ENCODE data around the gene MTURN. TPM values are rescaled to one million over a fixed set of nuclear protein-coding genes. Genes with fewer than 3 reads are reported as not detected.

MTURN gene
- total and polyA plus RNA-seq, 2 donors (not counting 1 experiment from before 2014, with no cell fraction given) = 4.5 to 13.9 TPM

DNA sequence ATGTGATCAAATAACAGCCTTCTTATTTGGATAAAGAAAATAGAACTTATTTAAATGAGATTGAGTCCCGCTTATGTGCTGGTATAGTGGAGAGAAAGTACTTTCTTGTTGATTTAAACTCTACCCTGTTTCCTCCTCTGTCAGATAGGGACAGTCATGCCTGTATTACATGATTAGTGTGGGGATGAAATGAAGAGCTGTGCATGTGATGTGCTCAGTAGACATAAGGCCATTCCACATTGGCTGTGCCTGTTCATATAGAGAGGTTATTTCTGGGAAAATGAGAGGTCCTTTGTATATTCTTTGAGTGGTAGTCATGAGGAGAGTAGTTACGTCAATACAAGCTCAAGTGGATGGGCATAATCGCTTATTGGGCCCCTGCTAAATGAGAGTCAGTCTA, 5.7 kb downstream of the MTURN start:
- Histone ChIP-seq H3K4me2 (replicated peaks; ENCODE audit: low read depth, low read length, poor library complexity, severe bottlenecking) (no peak overlapping the region), H3K9me3 (ENCODE audit: control extremely low read depth in 1 of 3, control insufficient read depth in 2 of 3, insufficient read depth in 1 of 3, low read length in 2 of 3) (no peaks in the 10 kb centered on the region), H2AFZ (ENCODE audit: insufficient read depth, low read depth, low read length, poor library complexity, severe bottlenecking) (no peak overlapping the region), H4K20me1 (ENCODE audit: control insufficient read depth, insufficient read depth, low read length, poor library complexity, severe bottlenecking) (no peaks in the 10 kb centered on the region), H3K27me3 (replicated peaks in 1 of 4; ENCODE audit: control extremely low read depth in 1 of 4, control insufficient read depth in 3 of 4, insufficient read depth in 4 of 4, low read length in 3 of 4) (peaks cover 0 to 3% (median 1%) of the 10 kb centered on the region in 4 experiments), H3K4me1 (ENCODE audit: control insufficient read depth in 2 of 2, insufficient read depth in 2 of 2, low read length in 2 of 2) (peaks cover 0 to 11% of the 10 kb centered on the region in 2 donors), H3K79me2 (ENCODE audit: control insufficient read depth, insufficient read depth, low read length) (no peaks in the 10 kb centered on the region), H3K9ac (ENCODE audit: low read length) (no peak overlapping the region), H3K27ac (ENCODE audit: low read length in 2 of 2) (no peak overlapping the region), H3K36me3 (replicated peaks in 1 of 2; ENCODE audit: control extremely low read depth in 1 of 2, control insufficient read depth in 1 of 2, extremely low read depth in 1 of 2, insufficient read depth in 2 of 2, low read length in 1 of 2) (no peaks in the 10 kb centered on the region), H3K4me3 (ENCODE audit: control extremely low read depth in 1 of 5, extremely low read depth in 1 of 5, insufficient read depth in 1 of 5, low read depth in 2 of 5, low read length in 4 of 5) (no peak overlapping the region)
- H3K27ac Mint-ChIP-seq = no peak overlapping the region
- no peak for TF ChIP-seq EZH2 (IDR thresholded peaks at IDR 0.05; ENCODE audit: borderline replicate concordance, insufficient read depth, low read depth, low read length, poor library complexity, severe bottlenecking)
- TF ChIP-seq, protein P1, sequence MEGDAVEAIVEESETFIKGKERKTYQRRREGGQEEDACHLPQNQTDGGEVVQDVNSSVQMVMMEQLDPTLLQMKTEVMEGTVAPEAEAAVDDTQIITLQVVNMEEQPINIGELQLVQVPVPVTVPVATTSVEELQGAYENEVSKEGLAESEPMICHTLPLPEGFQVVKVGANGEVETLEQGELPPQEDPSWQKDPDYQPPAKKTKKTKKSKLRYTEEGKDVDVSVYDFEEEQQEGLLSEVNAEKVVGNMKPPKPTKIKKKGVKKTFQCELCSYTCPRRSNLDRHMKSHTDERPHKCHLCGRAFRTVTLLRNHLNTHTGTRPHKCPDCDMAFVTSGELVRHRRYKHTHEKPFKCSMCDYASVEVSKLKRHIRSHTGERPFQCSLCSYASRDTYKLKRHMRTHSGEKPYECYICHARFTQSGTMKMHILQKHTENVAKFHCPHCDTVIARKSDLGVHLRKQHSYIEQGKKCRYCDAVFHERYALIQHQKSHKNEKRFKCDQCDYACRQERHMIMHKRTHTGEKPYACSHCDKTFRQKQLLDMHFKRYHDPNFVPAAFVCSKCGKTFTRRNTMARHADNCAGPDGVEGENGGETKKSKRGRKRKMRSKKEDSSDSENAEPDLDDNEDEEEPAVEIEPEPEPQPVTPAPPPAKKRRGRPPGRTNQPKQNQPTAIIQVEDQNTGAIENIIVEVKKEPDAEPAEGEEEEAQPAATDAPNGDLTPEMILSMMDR (IDR thresholded peaks at IDR 0.05) = no peak
- no peaks in the 10 kb centered on the region for H3K9me3 Mint-ChIP-seq (ENCODE audit: insufficient read depth)
- ATAC-seq (ENCODE audit: low read depth) = no peak
- H3K4me1 Mint-ChIP-seq = peaks cover 11% of the 10 kb centered on the region
- CTCF ChIA-PET = no interaction called here
- H3K27me3 Mint-ChIP-seq = no peaks in the 10 kb centered on the region
- POLR2A ChIA-PET = no interaction called here
- DNase-seq = no peak
- intact Hi-C loops (cut with micrococcal nuclease) = no loop called here
- H3K4me3 Mint-ChIP-seq = no peak overlapping the region
- WGBS (ENCODE audit: insufficient coverage) = no CpG with 5 or more reads among the region's 3 CpGs

DNA sequence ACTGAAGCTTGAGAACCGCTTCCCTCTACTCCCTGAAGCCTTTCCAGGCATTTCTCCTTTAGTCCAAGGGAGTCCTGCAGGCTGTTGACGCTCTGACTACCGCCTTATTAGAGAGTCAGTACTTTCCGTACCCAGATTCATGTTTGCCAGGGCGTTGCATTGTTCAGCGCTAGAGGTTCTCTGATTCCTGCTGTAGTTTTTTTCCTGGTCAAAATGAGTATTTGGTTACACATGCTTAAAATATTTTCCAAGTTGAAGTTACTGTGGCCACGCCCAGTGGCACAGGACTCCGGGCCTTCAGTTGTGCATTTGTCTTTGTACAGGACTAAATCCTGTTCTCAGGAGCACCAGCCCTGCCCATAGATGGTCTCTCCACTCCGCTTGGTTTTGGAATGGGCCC, 7.9 kb downstream of the MTURN start:
- Mint-ChIP-seq H3K4me3 (no peak overlapping the region), H3K4me1 (peaks cover 4% of the 10 kb centered on the region), H3K27me3 (no peaks in the 10 kb centered on the region), H3K27ac (no peak overlapping the region), H3K9me3 (ENCODE audit: insufficient read depth) (no peaks in the 10 kb centered on the region)
- CTCF ChIA-PET = no interaction called here
- no peak overlapping the region for H3K4me3 ChIP-seq (ENCODE audit: control extremely low read depth in 1 of 5, extremely low read depth in 1 of 5, insufficient read depth in 1 of 5, low read depth in 2 of 5, low read length in 4 of 5)
- no peaks in the 10 kb centered on the region for H3K27me3 ChIP-seq (replicated peaks in 1 of 4; ENCODE audit: control extremely low read depth in 1 of 4, control insufficient read depth in 3 of 4, insufficient read depth in 4 of 4, low read length in 3 of 4)
- intact Hi-C loops (cut with micrococcal nuclease) = no loop called here
- H3K9ac ChIP-seq (ENCODE audit: low read length) = no peak overlapping the region
- H3K79me2 ChIP-seq (ENCODE audit: control insufficient read depth, insufficient read depth, low read length) = no peaks in the 10 kb centered on the region
- no peak for DNase-seq
- H3K4me2 ChIP-seq (replicated peaks; ENCODE audit: low read depth, low read length, poor library complexity, severe bottlenecking) = no peak overlapping the region
- no peaks in the 10 kb centered on the region for H3K9me3 ChIP-seq (ENCODE audit: control extremely low read depth in 1 of 3, control insufficient read depth in 2 of 3, insufficient read depth in 1 of 3, low read length in 2 of 3)
- ATAC-seq (ENCODE audit: low read depth) = no peak
- H3K27ac ChIP-seq (ENCODE audit: low read length in 2 of 2) = no peak overlapping the region
- no peaks in the 10 kb centered on the region for H3K36me3 ChIP-seq (replicated peaks in 1 of 2; ENCODE audit: control extremely low read depth in 1 of 2, control insufficient read depth in 1 of 2, extremely low read depth in 1 of 2, insufficient read depth in 2 of 2, low read length in 1 of 2)
- 97% methylated on average over 9 of the region's 9 CpGs for WGBS (ENCODE audit: insufficient coverage)
- POLR2A ChIA-PET = no interaction called here
- H3K4me1 ChIP-seq (ENCODE audit: control insufficient read depth in 2 of 2, insufficient read depth in 2 of 2, low read length in 2 of 2) = no peaks in the 10 kb centered on the region
- TF ChIP-seq, protein P1 (IDR thresholded peaks at IDR 0.05) = no peak
- TF ChIP-seq EZH2 (IDR thresholded peaks at IDR 0.05; ENCODE audit: borderline replicate concordance, insufficient read depth, low read depth, low read length, poor library complexity, severe bottlenecking) = no peak
- no peak overlapping the region for H2AFZ ChIP-seq (ENCODE audit: insufficient read depth, low read depth, low read length, poor library complexity, severe bottlenecking)
- no peaks in the 10 kb centered on the region for H4K20me1 ChIP-seq (ENCODE audit: control insufficient read depth, insufficient read depth, low read length, poor library complexity, severe bottlenecking)

All from B cell (primary cell).